MM.1S (cell line): ENCODE data around the gene CFAP61.

ENCODE experiments used
- CTCF ChIP-seq: fragments of 300-600 bp; sonication (generic); IDR thresholded peaks from 2 replicates; pipeline ENCODE4 v1.5.1; 2016; ENCODE audit warnings: antibody characterized with exemption, low read length, mixed read lengths
- EZH2 ChIP-seq: fragments of 300-600 bp; sonication (generic); optimal IDR thresholded peaks from 2 replicates; pipeline ENCODE3; 2017; ENCODE audit warnings: low read depth, mild to moderate bottlenecking, antibody characterized with exemption, low read length, mixed read lengths
- EZH2phosphoT487 ChIP-seq: fragments of 300-600 bp; sonication (generic); IDR thresholded peaks from 2 replicates; pipeline ENCODE4 v1.6.1; 2018; ENCODE audit warnings: antibody characterized with exemption, low read length

GRCh38 chr20:20371681-20372080, 319.3 kb downstream of the CFAP61 start:
- TF ChIP-seq EZH2phosphoT487 (no peak), CTCF (no peak), EZH2 (no peak)
